ENCODE data around the gene MED25.
"Not testable (repeated sequence)": the region's sequence is repeated elsewhere in the genome, so short reads cannot be mapped to it uniquely, and the experiment has no call there.

Gene MED25

DNA sequence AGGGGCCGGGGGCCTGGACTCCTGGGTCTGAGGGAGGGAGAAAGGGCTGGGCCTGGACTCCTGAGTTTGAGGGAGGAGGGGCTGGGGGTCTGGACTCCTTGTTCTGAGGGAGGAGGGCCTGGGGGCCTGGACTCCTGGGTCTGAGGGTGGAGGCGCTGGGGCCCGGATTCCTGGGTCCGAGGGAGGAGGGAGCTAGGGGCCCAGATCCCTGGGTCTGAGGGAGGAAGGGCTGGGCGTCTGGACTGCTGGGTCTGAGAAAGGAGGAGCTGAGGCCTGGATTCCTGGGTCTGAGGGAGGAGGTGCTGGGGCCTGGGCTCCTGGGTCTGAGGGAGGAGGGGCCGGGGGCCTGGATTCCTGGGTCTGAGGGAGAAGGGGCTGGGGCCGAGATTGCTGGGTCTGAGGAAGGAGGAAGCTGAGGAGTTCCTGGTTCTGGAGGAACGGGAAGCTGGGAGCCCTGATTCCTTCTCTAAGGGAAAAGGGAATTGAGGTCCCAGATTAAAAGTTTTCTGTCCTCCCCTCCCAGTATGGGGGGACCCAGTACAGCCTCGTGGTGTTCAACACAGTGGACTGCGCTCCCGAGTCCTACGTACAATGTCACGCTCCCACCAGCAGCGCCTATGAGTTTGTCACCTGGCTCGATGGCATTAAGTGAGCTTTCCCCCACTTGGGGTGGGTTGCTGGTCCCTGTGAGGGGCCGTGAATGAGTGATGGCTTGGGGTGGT lies 721 bp downstream of the MED25 start:
- no peak for DNase-seq (ENCODE audit: low read depth)

DNA sequence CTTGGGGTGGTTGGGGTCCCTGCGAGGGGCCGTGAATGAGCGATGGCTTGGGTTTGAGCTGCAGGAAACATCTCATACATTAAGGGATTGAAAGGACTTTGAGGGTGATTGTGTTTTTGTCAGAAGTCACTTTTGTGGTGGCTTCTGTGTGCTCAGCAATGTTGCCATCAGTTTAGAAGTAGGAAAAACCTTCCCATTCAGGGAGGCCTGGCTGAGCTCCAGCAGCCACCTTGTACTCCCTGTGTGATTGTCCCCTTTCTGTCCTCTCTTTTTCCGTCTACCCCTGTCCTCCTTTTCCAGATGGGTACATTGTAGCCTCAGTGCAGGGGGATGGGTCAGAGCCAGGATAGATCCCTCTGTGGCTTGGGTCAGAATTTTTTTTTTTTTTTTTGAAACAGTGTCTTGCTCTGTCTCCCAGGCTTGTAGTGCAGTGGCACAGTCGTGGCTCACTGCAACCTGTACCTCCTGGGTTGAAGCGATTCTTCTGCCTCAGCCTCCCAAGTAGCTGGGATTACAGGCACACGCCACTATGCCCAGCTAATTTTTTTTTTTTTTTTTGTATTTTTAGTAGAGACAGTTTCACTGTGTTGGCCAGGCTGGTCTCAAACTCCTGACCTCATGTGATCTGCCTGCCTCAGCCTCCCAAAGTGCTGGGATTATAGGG lies 1.5 kb downstream of the MED25 start:
- DNase-seq (ENCODE audit: low read depth): not testable (repeated sequence)

DNA sequence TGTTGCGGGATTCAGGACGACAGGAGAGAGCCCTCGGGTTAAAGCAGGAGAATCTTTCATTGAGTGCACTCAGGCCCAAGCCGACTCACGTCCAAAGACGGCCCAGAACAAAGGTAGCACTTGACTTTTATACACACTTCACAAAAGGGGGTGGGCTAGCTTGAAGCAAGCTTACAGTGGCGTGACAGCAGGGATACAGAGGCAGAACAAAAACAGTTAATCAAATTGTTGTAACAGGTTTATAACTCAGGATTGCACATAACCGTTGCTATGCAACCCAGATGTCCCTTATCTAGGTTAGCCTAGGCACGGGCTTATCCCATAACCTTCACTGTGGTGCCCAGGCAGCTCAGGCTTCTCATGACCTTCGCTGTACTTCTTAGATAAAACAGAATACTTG lies 2.0 kb downstream of the MED25 start:
- DNase-seq (ENCODE audit: low read depth): no peak

DNA sequence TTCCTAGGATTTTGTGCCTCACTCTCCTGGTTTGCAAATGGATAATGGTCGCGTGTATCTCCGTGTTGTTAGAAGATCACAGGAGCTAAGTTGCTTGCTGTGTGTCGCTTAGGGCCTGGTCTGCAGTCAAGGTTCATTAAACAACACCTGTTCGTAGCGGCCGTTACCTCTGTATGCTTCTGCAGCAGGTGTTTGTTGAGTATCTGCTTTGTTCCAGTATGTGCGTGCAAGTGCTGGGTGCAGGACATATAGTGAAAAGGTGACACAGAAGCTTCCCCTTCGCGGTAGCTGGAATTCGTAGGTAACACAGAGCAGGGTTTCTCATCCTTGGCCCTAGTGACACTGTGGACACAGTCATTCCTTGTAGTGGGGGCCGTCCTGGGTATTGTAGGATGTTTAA lies 5.4 kb downstream of the MED25 start:
- DNase-seq (ENCODE audit: low read depth): no peak

DNA sequence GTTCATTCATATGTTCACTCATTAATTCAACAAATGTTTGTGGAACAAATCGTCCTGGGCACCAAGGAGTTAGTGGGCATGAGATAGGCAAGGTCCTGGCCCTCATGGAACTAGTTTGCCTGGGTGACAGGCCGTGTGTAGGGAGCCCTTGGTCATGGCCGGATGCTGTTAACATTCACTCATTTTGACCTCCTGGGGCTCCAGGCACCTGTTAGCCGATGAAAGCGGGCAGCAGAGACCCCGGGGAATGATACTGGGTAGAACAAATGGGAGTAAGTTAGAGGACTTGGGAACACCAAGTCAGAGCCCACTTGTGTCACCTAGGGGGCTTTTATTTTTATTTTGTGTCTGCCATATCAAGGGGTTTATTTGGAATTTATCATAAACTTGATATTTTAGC lies 6.6 kb downstream of the MED25 start:
- DNase-seq (ENCODE audit: low read depth): no peak

DNA sequence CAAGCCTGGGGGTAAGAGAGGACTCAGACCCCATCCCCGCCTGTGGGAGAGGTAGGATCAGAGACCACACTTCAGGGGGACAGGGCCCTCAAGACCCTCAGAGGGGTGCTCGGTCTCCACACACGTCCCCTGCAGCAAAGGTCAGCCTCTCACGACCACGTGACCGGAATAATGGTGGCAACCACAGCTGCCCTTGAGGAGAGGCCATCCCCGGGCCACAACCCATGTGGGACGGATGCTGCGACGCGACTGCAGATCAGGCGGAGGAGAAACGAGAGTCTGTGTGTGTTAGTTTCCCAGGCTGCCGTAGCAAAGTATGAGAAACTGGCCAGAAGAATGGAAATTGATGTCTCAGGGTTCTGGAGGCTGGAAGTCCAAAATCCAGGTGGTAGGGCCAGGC lies 8.9 kb downstream of the MED25 start:
- no peak for DNase-seq (ENCODE audit: low read depth)

DNA sequence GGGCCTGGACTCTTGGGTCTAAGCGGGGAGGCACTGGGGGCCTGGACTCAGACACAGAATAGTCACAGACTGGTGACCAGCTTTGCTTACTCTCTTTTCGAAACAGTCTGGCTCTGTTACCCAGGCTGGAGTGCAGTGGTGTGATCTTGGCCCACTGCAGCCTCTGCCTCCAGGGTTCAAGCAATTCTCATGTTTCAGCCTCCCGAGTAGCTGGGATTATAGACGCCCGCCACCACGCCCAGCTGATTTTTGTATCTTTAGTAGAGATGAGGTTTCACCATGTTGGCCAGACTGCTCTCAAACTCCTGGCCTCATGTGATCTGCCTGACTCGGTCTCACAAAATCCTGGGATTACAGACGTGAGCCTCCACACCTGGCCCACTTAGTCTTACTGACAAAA lies 11.1 kb downstream of the MED25 start:
- DNase-seq (ENCODE audit: low read depth): no peak

DNA sequence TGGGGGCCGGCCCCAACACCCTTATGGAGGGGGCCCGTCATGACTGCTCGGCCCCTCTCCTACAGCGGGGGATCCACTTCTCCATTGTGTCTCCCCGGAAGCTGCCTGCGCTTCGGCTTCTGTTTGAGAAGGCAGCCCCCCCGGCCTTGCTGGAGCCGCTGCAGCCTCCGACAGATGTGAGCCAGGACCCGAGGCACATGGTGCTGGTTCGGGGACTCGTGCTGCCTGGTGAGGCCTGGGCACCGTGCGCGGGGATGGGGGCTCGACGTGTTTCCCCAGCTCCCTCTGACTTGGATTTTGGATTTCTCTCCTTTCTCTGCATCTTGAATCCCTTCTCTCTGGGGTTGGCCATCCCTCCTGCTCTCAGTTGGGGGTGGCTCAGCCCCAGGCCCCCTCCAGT lies 11.6 kb downstream of the MED25 start:
- DNase-seq (ENCODE audit: low read depth): no peak

DNA sequence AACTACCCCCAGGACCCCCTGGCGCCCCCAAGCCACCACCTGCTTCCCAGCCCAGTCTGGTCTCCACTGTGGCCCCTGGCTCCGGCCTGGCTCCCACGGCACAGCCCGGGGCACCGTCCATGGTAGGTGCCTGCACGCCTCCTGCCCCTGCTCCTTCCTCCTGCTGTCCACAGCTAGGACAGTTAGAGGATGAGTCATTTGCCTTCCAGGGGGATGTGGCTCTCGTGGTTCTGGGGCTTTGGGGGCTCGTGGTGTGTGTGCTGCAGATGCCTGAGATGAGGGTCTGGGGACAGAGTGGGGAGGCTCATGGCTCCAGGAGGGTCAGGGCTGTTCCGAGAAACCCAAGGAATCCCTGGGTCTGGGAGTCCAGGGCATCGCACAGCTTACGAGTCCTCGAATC lies 12.7 kb downstream of the MED25 start:
- DNase-seq (ENCODE audit: low read depth): no peak

DNA sequence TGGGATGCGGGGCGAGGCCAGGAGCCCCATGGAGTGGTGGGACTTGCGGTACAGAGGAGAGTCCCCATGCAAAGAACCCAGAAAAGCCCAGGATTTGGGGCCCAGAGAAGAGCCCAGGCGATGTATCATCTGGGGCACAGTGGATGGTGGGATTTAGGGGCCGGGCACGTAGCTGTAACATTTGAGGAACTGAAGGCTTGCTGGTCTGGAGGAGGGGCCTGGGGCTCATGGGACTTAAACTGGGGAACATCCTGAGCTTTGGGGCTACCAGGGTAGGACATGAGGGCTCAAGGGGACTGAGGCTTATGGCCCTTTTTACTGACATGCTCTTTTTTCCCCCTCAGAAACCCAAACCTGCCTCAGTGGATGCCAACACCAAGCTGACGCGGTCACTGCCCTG lies 13.5 kb downstream of the MED25 start:
- no peak for DNase-seq (ENCODE audit: low read depth)

DNA sequence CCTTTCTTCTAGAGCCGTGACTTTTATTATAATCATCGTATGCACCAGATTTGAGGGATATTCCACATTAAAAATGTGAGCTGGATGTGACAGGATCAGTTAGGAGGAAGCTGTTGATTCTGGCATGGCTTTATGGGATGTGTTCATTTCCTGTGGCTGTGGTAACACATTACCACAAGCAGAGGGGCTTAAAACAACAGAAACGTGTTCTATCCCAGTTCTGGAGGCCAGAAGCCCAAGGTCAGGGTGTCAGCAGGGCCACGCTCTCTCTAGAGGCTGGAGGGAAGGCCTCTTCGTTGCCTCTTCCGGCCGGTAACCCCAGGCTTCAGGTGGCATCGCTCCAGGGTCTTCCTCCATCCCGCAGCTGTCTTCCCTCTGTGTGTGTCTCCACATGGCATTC lies 14.5 kb downstream of the MED25 start:
- no peak for DNase-seq (ENCODE audit: low read depth)

DNA sequence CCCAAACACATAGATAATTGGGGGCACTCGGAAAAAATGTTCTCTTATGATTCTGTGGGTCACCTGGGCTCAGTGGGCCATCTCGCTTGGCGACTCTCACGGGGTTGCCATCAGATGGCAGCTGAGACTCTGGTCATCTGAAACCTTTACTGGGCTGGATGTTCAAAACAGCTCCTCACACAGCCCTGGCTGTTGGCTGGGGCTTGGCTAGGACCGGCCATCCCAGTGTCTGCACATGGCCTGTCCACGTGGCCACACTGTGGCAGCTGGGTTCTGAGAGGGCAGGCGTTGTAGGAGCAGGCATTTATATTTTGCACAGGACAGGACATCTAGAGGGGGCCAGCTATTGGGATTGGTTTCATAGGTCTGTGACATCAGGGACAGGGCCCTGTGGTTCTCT lies 15.5 kb downstream of the MED25 start:
- no peak for DNase-seq (ENCODE audit: low read depth)

DNA sequence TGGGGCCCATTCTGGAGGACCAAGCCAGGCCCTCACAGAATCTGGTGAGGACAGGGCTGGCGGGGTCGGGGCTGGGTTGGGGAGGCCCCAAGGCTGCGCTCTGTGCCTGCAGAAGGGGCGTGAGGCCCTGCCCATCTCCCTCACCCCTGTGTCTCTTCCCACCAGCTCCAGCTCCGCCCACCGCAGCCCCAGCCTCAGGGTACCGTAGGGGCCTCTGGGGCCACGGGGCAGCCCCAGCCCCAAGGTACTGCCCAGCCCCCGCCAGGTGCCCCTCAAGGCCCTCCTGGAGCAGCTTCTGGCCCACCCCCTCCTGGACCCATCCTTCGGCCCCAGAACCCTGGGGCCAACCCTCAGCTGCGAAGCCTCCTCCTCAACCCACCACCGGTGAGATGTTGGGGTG lies 17.5 kb downstream of the MED25 start:
- no peak for DNase-seq (ENCODE audit: low read depth)

DNA sequence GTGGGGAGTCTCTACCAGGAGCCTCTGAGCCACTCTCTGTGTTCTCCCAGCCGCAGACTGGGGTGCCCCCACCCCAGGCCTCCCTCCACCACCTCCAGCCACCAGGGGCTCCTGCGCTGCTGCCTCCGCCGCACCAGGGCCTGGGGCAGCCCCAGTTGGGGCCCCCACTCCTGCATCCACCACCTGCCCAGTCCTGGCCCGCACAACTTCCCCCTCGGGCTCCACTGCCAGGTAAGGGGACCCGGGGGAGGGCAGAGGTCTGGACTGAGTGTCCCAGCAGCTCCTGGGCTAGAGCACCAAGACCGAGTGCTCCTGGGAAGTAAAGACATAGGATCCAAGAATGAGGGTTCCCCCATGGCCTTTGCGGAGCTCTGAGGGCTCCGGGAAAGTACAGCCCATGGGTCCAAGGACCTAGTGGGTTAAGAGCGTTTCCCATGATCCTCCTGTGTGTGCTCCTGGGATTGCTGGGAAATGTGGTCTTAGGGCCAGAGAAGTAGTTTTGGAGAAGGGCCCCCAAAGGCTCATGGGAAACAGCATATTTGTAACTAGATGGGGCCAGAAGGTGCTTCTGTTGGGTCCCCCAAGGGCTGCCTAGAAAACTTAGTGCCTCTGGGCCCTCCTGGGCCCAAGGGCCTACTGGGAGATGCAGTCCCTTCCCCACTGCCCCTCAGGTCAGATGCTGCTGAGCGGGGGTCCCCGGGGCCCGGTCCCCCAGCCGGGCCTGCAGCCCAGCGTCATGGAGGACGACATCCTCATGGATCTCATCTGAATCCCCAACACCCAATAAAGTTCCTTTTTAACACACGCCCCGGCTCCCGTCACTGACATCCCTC lies 18.3 kb downstream of the MED25 start:
- no peak for DNase-seq (ENCODE audit: low read depth)

DNA sequence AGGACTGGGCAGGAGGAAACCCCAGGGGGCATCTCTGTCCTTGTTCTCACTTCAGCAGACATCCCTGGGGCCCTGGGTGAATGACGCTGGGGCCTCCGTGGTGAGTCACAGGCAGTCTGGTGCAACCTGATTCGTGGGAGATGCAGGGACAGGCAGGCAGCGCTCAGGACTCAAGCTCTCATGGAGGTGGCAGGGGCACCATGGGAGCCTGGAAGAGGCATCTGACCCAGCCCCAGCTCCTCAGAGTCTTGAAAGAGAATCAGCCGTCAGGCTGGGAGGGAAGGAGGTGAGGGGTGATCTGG lies 18.9 kb downstream of the MED25 start:
- DNase-seq (ENCODE audit: low read depth): no peak

DNA sequence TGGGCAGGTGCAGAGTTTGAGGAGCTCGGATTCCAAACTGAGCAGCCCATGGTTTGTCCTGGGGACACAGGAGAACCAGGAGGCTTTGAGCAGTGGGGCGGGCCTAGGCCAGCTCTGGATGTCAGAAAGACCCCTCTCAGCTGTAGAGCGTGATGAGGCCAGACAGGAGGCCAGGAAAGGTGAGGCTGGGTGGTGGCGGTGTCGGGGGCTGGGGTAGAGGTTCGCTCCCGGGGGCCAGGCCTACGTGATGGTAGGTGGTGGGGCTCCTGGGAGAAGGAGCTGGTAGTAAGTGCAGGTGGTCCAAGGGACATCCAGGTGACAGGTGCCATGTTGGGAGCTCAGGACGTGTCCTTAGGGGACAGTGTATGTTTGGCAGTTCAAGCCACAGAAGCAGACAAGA lies 19.3 kb downstream of the MED25 start:
- no peak for DNase-seq (ENCODE audit: low read depth)

DNA sequence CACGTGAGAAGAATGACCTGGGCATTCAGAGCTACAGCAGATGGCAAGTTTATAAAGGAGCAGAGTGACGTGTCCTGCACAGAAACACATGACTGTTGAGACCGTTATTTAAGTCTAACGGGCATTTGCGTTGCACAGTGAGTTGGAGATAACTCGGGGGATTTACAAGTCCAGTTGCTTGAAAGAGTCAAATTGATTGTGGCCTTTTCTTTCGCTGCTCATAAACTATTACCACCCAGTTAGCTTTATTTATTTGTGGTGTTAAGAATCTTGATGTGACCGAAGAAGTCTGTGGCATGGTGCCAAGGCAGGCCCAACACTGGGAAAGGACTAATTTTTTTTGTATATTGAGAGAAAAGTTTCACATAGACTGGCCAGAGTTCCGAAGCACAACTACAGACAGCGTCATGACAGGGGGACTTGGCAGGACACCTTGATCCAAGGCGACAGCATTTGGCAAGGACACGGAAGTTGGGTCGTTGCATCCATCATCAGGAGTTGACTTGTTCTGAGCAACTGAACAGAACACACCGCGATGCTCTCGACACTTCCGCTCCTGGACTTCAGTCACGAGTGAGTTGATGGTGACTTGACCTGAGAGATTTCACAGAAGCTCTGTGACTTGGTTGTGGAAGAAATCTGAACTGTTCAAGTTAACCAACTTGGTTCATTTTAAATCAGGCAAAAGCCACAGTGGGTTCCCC lies 20.9 kb downstream of the MED25 start:
- no peak for DNase-seq (ENCODE audit: low read depth)

DNA sequence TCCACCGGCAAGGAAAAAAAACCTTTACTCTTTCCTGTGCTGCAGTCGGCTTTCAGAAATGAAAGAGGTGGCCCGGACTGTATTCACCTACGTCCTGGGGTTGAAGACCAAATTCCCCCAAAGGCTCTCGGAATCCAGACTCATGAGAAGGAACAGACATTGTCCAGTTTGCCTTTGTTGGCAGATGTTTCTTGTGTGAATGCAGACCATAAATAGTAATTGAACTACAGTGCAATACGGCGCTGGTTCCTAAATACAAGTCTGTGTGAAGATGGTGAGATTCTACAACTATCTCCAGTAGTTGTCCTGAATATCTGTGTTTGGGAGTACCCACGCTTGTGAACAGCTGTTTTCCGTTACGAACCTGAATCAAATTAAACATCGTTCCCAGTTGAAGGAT lies 21.6 kb downstream of the MED25 start:
- DNase-seq (ENCODE audit: low read depth): no peak

DNA sequence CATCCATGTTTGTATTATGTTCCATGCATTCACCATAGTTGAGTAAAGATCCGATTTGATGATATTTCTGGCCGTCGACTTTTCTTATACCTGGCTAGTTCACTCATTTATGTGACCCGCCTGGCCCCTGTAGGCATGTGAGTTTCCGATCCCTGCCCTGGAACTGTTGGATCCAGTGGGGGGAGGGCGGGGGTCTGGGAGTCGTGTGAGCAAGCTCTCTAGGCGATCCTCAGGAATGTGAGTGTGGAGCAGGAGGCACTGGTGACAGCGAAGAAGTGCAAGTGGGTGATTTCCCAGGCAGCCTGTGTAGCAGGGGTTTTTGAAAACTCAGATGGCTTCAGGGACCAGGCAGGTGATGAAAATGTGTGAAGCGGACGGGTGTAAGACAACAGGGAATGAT lies 22.2 kb downstream of the MED25 start:
- DNase-seq (ENCODE audit: low read depth): no peak

DNA sequence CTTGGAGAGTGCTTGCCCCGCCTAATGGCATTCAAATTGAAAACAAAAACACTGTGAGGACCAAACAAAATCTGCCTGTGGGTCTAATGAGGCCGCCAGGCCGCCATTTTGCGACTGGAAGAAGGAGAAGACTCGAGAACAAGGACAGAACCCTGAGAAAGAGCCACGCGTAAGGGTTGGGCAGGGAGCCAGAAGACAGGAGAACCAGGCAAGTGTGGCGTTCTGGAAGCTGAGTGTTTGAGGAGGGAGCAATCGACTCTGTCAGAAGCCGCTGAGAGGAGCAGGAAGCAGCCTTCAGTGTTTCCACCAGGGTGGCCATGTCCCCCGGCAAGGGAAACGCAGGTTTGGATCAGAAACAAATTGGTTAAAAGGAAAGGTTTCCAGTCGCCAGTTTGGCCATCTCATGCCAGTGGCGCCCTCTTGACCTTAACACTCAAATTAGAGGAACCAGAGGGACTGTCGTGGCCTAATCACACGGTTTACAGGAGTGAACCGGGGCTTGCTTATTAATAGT lies 22.7 kb downstream of the MED25 start:
- DNase-seq (ENCODE audit: low read depth): no peak

DNA sequence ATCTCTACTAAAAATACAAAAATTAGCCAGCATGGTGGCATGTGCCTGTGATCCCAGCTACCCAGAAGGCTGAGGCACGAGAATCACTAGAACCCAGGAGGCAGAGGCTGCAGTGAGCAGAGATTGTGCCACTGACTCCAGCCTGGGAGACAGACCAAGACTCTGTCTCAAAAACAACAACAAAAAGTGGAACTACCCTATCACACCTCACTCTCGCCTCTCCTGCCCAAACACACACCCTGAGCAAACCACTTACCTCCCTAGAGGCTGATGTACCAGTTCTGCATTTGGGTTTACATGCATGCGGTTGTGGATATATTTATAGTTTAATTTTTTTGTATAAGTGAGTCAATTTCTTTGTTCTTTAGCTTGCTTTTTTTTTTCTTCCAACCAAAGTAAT lies 25.2 kb downstream of the MED25 start:
- DNase-seq (ENCODE audit: low read depth): no peak

Data from stimulated activated CD8-positive, alpha-beta memory T cell treated with anti-CD3 and anti-CD28 coated beads, Interleukin-15, amount 100 ng/mL, for 24 hours (primary cell).